RWPE2 (cell line): Measurements from ENCODE around the gene GPC4.

Experiments
- ATAC-seq: fragments of 200-7000 bp; cut with Tn5 transposase; 3 replicates; pipeline ENCODE4 v1.9.1; 2021; ENCODE audit warnings: low read depth
- DNase-seq: peaks from one replicate; pipeline ENCODE4 v3.0.0-alpha.2; 2020; ENCODE audit warnings: low spot score
- H3K27ac ChIP-seq: fragments of 450-650 bp; 2 replicates; pipeline ENCODE4 v1.5.1; 2017; ENCODE audit warnings: mild to moderate bottlenecking; ENCODE audit not compliant: poor library complexity, severe bottlenecking
- H3K27me3 ChIP-seq: fragments of 250-450 bp; sonication (Bioruptor Pico); 2 replicates; pipeline ENCODE4 v1.5.1; 2021; ENCODE audit warnings: mild to moderate bottlenecking, moderate library complexity; ENCODE audit not compliant: insufficient read depth, poor library complexity, severe bottlenecking
- H3K36me3 ChIP-seq: fragments of 250-450 bp; sonication (Bioruptor Pico); 2 replicates; pipeline ENCODE4 v1.5.1; 2020; ENCODE audit warnings: low read depth, mild to moderate bottlenecking, moderate library complexity
- H3K4me1 ChIP-seq: fragments of 250-450 bp; sonication (Bioruptor Pico); 2 replicates; pipeline ENCODE4 v1.5.1; 2021; ENCODE audit warnings: mild to moderate bottlenecking, moderate library complexity; ENCODE audit not compliant: insufficient read depth, poor library complexity, severe bottlenecking
- H3K4me3 ChIP-seq: fragments of 250-450 bp; sonication (Bioruptor Pico); 2 replicates; pipeline ENCODE4 v1.5.1; 2021; ENCODE audit warnings: mild to moderate bottlenecking, moderate library complexity; ENCODE audit not compliant: severe bottlenecking
- H3K9me3 ChIP-seq: fragments of 250-450 bp; sonication (Bioruptor Pico); 2 replicates; pipeline ENCODE4 v1.5.1; 2021; ENCODE audit warnings: mild to moderate bottlenecking, moderate library complexity; ENCODE audit not compliant: severe bottlenecking
- TF ChIP-seq, protein P1 (sequence below): fragments of 450-650 bp; IDR thresholded peaks from one replicate; pipeline ENCODE4 v1.5.1; 2017; ENCODE audit warnings: mild to moderate bottlenecking, moderate library complexity; ENCODE audit not compliant: poor library complexity, severe bottlenecking

Gene GPC4

DNA sequence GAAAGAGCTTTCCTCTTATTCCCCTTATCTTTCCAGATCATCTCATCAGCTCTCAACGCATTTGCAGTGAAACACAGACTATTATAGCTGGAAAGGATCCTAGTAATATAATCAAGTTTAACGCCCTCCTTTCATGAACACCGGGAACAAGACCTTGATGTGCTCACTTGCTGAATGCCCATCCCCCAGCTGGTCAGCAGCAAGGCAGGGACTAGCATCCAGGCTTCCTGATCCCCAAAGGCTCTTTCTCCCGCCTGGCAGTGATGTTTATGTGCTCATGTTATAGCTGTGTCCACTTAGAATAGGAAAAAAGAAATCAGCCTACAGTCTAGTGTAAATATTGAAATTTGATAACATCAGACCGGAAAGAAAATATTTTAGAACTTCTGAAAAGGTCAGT, 24.6 kb downstream of the GPC4 start:
- no peak overlapping the region for H3K4me3 ChIP-seq
- no peaks in the 10 kb centered on the region for H3K9me3 ChIP-seq
- TF ChIP-seq, protein P1, sequence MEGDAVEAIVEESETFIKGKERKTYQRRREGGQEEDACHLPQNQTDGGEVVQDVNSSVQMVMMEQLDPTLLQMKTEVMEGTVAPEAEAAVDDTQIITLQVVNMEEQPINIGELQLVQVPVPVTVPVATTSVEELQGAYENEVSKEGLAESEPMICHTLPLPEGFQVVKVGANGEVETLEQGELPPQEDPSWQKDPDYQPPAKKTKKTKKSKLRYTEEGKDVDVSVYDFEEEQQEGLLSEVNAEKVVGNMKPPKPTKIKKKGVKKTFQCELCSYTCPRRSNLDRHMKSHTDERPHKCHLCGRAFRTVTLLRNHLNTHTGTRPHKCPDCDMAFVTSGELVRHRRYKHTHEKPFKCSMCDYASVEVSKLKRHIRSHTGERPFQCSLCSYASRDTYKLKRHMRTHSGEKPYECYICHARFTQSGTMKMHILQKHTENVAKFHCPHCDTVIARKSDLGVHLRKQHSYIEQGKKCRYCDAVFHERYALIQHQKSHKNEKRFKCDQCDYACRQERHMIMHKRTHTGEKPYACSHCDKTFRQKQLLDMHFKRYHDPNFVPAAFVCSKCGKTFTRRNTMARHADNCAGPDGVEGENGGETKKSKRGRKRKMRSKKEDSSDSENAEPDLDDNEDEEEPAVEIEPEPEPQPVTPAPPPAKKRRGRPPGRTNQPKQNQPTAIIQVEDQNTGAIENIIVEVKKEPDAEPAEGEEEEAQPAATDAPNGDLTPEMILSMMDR, result no peak
- DNase-seq, result no peak
- no peaks in the 10 kb centered on the region for H3K36me3 ChIP-seq
- H3K27me3 ChIP-seq, result no peaks in the 10 kb centered on the region
- H3K4me1 ChIP-seq, result no peaks in the 10 kb centered on the region
- H3K27ac ChIP-seq, result no peak overlapping the region
- ATAC-seq, result no peak

DNA sequence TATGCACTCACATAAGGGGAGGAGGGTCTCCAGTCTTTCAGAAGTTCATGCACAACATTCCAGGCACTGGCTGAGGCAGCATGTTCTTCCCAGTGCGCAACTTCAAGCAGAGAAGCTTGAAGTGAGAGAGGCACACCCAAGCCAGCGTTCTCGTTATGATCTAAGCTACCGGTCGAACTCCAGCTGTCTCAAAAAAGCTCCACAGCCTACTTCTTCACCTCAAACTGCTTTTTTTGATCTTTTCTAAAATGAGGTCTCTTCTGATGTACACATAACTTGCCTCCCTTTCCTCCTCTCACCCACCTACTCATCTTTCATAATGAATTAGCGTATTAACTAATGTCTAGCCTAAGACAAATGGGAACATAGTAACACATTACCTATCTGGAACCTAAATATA, 25.3 kb downstream of the GPC4 start:
- no peaks in the 10 kb centered on the region for H3K36me3 ChIP-seq
- DNase-seq (no peak), ATAC-seq (no peak)
- no peaks in the 10 kb centered on the region for H3K9me3 ChIP-seq
- H3K27me3 ChIP-seq, result no peaks in the 10 kb centered on the region
- H3K27ac ChIP-seq, result no peak overlapping the region
- no peak overlapping the region for H3K4me3 ChIP-seq
- TF ChIP-seq, protein P1, result no peak
- no peaks in the 10 kb centered on the region for H3K4me1 ChIP-seq

DNA sequence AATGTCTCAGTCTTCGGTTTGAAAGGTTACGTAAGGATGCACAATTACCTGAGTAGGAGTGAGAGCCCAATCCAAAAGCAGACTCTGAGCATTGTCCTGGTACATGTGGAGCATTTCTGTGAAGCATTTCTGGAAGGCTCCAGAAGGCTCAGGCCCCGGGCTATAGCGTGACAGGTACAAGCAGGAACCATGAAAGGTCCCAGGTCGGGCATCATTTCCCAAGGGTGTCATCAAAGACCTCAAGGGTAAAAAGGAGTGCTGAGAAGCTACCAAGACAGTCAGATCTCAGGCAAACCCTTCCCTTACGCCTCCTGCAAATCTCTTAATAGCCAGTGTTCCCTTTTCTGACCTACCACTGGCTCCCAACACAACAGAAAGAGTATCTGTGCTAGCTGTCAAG, 30.8 kb downstream of the GPC4 start:
- no peak overlapping the region for H3K27ac ChIP-seq
- ATAC-seq, result no peak
- H3K27me3 ChIP-seq, result no peaks in the 10 kb centered on the region
- H3K36me3 ChIP-seq, result no peaks in the 10 kb centered on the region
- H3K9me3 ChIP-seq, result no peaks in the 10 kb centered on the region
- no peak overlapping the region for H3K4me3 ChIP-seq
- no peak for DNase-seq
- TF ChIP-seq, protein P1, result no peak
- no peaks in the 10 kb centered on the region for H3K4me1 ChIP-seq

DNA sequence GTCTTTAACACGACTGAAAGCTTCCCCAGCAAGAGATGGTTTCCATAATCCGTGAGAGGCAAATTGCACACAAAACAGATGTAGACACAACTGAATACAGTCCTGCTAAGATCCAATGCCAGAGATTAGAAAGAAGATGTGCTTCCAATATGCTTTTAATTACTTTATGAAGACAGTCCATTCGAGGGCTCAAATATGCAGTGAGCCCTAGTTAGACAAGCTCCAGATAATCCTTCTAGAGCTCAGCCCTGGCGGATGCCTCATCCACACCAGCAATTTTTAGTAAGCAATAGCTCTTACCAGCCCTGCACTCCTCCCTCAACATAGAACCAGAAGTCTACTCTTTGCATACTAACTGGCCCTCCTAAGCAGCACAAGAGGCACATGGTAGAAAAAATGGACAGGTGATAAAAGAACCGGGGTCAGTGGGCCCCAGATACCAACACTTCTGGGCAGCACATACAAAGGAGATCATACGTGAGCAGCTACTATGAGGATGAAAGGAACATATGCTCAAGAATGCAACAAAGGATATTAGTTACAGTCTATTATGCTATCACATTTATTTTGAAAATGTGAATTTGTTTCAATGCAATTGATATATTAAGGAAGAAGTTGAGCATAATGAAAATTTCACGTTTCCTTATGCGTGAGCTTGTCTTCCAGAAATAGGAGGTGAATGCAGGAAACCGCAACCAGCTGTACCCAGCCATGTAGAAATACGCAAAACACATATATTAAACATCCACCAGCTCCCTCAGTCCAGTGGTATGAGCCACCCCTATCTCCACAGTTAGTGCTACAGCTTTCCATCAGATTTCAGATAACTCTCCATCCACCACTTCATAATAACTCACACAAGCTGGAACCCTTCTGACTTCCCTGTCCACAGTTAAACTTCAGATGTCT, 34.3 kb downstream of the GPC4 start:
- Histone ChIP-seq H3K4me3 (no peak overlapping the region), H3K27ac (no peak overlapping the region)
- ATAC-seq, result no peak

More for the DNA sequence above, 34.3 kb downstream of the GPC4 start:
- H3K9me3 ChIP-seq, result no peaks in the 10 kb centered on the region
- TF ChIP-seq, protein P1, result no peak
- DNase-seq, result no peak
- H3K4me1 ChIP-seq, result no peaks in the 10 kb centered on the region
- no peaks in the 10 kb centered on the region for H3K36me3 ChIP-seq
- no peaks in the 10 kb centered on the region for H3K27me3 ChIP-seq
